ENCODE data around the gene IBSP. TPM values are rescaled to one million over a fixed set of nuclear protein-coding genes. Genes with fewer than 3 reads are reported as not detected.

The IBSP gene
- total RNA-seq, 4 donors from 2014 or later = not detected

DNA sequence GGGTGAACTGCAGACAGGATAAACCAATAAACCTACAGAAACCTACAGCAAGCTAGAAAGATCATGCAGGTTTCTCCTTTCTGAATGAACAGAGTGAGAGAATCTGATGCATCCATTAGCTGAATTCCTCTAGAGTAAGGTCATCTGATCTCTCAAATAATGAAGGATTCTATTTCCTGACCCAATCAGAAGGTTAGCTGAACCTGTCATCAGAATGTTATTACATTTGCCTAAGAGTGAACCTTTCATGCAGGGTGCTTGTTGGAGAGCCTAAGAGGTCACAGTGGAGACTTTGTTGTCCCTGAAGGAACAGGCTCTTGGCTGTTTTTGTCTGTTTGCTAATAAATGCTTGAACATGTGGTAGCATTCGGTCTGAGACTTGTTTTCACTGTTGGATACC lies 57.5 kb downstream of the IBSP start:
- no peaks in the 10 kb centered on the region for H3K9me3 ChIP-seq
- H3K4me1 ChIP-seq = no peaks in the 10 kb centered on the region
- H3K27ac ChIP-seq = no peak overlapping the region
- no peaks in the 10 kb centered on the region for H3K36me3 ChIP-seq
- H3K27me3 ChIP-seq = no peaks in the 10 kb centered on the region
- no peak overlapping the region for H3K4me3 ChIP-seq
- TF ChIP-seq EP300 (IDR thresholded peaks at IDR 0.05) (no peak), POLR2AphosphoS5 (IDR thresholded peaks at IDR 0.05) (no peak), POLR2A (IDR thresholded peaks at IDR 0.05) (no peak)
- TF ChIP-seq, protein P1, sequence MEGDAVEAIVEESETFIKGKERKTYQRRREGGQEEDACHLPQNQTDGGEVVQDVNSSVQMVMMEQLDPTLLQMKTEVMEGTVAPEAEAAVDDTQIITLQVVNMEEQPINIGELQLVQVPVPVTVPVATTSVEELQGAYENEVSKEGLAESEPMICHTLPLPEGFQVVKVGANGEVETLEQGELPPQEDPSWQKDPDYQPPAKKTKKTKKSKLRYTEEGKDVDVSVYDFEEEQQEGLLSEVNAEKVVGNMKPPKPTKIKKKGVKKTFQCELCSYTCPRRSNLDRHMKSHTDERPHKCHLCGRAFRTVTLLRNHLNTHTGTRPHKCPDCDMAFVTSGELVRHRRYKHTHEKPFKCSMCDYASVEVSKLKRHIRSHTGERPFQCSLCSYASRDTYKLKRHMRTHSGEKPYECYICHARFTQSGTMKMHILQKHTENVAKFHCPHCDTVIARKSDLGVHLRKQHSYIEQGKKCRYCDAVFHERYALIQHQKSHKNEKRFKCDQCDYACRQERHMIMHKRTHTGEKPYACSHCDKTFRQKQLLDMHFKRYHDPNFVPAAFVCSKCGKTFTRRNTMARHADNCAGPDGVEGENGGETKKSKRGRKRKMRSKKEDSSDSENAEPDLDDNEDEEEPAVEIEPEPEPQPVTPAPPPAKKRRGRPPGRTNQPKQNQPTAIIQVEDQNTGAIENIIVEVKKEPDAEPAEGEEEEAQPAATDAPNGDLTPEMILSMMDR (IDR thresholded peaks at IDR 0.05) = no peak
- no peak for DNase-seq (ENCODE audit: low spot score in 2 of 2)
- WGBS = 62% methylated on average over 1 of the region's 1 CpG

DNA sequence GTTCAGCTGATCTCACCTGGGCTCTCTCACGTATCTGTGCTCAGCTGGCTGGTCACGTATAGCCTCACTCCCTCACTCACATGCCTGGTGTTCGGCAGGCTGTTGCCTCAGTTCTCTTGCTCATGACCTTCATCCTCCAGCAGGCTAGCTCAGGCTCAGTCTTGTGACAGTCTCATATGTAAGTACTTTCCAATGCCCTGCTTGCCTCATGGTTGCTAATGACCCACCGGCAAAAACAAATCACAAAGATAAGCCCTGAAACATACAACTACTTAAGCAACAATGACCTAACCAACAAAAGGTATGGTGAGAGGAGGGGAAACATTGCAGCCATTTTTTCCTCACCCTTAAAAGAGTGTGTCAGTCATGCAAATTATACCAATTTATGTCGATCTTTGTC lies 58.4 kb downstream of the IBSP start:
- no peaks in the 10 kb centered on the region for H3K4me1 ChIP-seq
- WGBS = 97% methylated on average over 5 of the region's 5 CpGs
- H3K27ac ChIP-seq = no peak overlapping the region
- no peaks in the 10 kb centered on the region for H3K9me3 ChIP-seq
- H3K27me3 ChIP-seq = no peaks in the 10 kb centered on the region
- no peak for DNase-seq (ENCODE audit: low spot score in 2 of 2)
- no peaks in the 10 kb centered on the region for H3K36me3 ChIP-seq
- TF ChIP-seq POLR2AphosphoS5 (IDR thresholded peaks at IDR 0.05) = no peak
- TF ChIP-seq, protein P1 (IDR thresholded peaks at IDR 0.05) = no peak
- TF ChIP-seq POLR2A (IDR thresholded peaks at IDR 0.05) = no peak
- no peak for TF ChIP-seq EP300 (IDR thresholded peaks at IDR 0.05)
- no peak overlapping the region for H3K4me3 ChIP-seq

Other genes starting within 250 kb of the IBSP start
- not detected for gene DSPP, start 191.0 kb upstream of the IBSP start, total RNA-seq
- gene DMP1, start 149.3 kb upstream of the IBSP start, total RNA-seq = not detected
- gene MEPE, start 33.4 kb downstream of the IBSP start, total RNA-seq = not detected
- 10 to 100 TPM in 1 of 4 donors, 1 to 10 TPM in 2, not detected in 1; 2.0 to 11.3 (median 2.9) TPM for gene SPP1, start 176.2 kb downstream of the IBSP start, total RNA-seq
- gene PKD2, start 208.1 kb downstream of the IBSP start, total RNA-seq = 10 to 100 TPM; 10.8 to 36.7 (median 18.2) TPM

Data from suprapubic skin (tissue), 4 donors.